Stimulated activated CD4-positive, alpha-beta T cell treated with anti-CD3 and anti-CD28 coated beads, Interleukin-4, amount 100 ng/mL, for 1 hour (primary cell): ENCODE measurements around the gene TMIGD2.

Source experiments
- DNase-seq: peaks from one replicate; pipeline ENCODE4 v3.0.0-alpha.2; 2020

The TMIGD2 gene

DNA sequence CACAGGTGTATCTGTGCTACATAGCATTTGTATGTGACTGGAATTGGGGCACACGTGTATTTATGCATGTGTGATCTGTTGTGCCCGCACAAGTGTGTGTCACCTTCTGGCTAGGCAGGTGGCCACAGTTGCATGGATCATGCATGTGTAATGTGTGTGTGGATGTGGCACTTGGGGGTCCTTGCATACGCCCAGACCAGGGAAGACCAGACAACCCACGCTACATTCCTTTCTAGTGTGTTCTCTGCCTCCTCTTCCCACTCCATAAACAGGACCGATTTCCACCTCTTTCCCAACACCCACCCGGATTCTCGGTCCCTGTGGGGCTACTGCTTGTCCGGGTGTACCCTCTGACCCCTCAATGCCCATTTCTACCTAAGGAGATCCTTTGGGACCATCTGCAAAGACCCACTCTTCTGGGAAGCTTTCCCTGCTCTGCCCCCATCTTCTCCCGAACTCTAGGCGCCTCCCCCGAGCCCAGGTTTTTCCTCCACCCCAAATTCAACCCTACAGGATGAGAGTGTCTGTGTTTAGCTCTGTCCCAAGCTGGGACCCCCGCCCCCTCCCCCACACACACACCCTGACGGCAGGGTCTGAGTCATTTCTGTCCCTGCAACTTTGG, 24.1 kb upstream of the TMIGD2 start:
- no peak for DNase-seq

DNA sequence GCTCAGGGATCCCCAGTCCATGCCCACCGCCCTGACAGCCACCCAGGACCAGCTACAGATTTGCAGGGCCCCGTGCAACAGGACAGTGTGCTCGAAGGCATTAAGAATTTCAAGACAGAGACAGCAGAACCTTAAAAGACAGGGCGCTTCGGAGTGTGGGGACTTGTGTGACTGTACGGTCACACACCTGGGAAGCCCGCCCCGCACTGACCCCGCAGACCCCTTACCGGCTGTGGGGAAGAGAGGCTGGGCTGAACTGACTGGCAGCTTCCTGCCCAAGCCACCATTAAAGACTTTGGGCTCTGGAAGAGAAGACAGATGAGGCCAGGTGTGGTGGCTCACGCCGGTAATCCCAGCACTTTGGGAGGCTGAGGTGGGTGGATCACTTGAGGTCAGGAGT, 22.0 kb upstream of the TMIGD2 start:
- no peak for DNase-seq

- DNase-seq = no peak
Measured at GRCh38 chr19:4323692-4324091, 21.5 kb upstream of the TMIGD2 start.

DNA sequence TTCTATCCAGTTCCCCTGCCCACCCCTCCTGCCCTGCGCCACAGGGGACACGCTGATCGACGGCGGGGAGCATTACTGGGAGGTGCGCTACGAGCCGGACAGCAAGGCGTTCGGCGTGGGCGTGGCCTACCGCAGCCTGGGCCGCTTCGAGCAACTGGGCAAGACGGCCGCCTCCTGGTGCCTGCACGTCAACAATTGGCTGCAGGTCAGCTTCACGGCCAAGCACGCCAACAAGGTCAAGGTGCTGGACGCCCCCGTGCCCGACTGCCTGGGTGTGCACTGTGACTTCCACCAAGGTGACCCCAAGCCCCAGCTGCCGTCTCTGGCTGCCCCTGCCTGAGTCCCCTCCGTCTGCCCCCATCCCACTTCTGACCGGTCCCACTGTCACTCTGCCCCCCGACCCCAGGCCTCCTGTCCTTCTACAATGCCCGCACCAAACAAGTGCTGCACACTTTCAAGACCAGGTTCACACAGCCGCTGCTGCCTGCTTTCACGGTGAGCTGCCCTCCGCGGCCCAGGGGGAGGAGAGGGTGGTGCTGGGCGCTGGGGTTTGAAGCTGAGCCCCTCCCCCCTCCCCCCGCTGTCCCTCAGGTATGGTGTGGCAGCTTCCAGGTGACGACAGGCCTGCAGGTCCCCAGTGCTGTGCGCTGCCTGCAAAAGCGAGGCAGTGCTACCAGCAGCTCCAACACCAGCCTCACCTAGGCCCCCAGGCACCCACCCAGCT, 20.9 kb upstream of the TMIGD2 start:
- no peak for DNase-seq

GRCh38 chr19:4320419-4320818, 18.2 kb upstream of the TMIGD2 start:
- no peak for DNase-seq

GRCh38 chr19:4319067-4319718, 17.0 kb upstream of the TMIGD2 start:
- no peak for DNase-seq

DNA sequence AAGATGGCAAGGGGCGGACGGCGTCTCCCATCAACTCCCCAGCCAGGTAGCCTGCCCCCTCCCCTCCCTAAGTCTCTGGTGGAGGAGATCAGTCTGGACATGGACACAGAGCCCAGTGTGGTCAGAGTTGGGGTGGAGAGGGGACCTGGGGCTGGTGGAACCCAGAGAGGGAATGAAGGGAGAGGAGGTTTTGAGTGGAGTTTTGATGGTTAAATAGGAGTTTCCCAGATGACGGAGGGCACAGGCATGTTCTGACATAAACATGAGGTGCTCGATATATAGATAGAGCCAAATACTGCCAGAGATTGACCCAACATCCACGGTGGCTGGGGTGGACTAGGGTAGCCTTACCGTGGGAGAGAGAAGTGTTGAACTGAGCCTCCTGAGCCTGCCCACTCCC, 16.3 kb upstream of the TMIGD2 start:
- no peak for DNase-seq

DNA sequence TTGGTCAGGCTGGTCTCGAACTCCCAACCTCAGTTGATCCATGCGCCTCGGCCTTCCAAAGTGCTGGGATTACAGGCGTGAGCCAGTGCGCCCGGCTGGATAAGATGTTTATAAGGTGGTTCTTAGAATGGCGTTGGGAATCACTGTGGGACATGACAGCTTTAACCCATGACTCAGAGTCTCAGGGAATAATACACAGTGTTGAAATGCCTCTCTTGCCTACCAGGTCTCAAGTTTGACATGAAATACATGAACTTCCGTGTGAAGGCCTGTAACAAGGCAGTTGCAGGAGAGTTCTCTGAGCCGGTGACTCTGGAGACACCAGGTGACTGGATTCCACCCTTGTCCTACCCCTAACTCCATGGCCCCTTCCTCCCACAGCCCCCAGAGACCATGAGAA, 14.8 kb upstream of the TMIGD2 start:
- DNase-seq = no peak

DNA sequence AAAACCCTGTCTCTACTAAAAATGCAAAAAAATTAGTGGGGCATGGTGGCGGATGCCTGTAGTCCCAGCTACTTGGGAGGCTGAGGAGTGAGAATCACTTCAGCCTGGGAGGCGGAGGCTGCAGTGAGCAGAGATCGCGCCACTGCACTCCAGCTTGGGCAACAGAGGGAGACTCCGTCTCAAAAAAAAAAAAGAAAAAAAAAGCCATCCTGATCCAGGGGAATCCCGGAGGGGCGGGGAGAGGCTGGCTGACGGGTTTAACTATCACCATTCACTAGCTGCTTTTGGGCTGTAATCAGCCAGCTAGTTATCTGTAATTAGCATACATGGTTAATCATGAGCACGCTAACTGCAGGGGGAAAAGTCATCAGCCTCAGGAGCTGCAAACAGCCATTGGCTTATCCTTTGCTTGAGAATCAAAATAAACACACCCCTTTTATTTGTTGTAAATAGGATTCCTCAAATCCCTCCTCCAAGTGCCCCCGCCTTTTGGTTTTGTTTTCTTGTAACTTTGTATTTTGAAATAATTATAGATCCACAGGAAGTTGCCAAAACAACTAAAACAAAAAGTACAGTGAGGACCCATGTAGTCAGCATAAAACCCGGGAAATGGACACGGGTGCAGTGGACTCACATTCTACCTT, 11.8 kb upstream of the TMIGD2 start:
- DNase-seq = no peak

GRCh38 chr19:4310247-4311121, 8.3 kb upstream of the TMIGD2 start:
- DNase-seq = no peak

- DNase-seq = no peak
Measured at GRCh38 chr19:4305659-4306058, 3.5 kb upstream of the TMIGD2 start.

GRCh38 chr19:4305257-4305612, 3.0 kb upstream of the TMIGD2 start:
- no peak for DNase-seq

DNA sequence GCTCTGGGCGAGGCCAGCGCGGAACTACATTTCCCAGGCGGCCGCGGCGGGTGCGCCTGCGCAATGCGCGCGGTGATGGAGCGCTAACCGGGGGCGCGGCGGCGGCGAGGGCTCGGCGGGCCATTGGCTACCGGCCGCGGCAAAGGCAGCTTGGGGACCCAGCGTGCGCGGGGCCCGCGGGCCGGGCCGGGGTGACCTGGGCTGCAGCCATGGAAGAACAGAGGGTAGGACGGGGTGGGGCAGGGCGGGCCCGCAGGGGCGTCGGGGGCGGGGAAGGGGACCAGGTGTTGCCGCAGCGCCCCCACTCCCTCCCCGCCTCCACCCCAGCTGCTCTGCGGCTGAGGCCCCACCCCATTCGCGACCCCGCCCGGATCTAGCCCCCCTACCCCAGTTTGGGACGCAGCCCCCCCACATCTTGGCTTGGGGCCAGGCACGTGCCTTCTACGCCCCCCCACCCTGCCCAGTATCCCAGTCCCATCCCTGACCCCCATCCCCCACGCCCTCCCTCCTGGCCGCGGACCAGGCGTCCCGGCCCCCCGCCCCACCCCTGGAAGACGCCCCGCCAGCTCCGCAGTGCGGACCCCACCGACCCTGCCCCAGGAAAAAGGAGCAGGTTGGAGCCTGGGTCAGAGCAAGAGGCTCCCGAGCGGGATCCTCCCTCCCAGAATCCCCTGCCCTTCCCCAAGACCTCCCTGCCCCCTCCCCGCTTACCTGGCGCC, 2.5 kb upstream of the TMIGD2 start, which contains the start of gene FSD1:
FSD1 (plus strand) TSS at position 61 of the 719 bp plus-strand sequence; CDS start at position 210, 149 bp downstream.
- DNase-seq = peak; percentile 74

DNA sequence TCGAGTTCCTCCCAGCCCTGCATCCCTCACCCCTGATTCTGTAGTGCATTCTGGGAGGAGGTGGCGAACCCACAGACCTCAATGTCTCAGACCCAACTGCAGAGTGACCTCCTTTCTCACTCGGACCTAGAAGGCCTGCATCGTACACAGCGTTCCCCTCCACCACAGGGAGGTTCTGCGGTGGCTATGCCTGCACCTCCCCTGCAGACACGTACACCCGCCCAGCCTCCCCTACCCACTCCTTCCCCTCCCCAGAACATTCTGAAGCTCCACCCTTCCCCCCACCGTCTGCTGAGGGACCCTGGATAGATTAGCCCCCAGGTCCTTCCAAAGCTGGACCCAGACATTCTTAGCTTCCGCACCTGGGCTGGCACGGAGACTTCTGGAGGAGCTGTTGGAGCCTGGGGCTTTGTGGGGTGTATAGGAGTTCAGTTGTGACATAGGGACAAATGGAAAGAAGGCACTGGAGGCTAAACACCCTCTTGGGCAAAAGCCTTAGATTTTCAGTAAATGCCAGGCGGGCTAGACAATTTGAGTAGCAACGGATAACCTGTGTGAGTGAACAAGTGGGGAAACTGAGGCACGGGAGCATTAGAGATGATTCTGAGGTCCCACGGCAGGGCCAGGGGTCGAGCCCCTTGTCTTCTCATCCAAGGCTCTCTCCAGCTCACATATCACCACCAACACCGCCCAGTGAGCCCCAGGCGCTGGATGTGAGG, 1.8 kb upstream of the TMIGD2 start:
- DNase-seq = no peak

DNA sequence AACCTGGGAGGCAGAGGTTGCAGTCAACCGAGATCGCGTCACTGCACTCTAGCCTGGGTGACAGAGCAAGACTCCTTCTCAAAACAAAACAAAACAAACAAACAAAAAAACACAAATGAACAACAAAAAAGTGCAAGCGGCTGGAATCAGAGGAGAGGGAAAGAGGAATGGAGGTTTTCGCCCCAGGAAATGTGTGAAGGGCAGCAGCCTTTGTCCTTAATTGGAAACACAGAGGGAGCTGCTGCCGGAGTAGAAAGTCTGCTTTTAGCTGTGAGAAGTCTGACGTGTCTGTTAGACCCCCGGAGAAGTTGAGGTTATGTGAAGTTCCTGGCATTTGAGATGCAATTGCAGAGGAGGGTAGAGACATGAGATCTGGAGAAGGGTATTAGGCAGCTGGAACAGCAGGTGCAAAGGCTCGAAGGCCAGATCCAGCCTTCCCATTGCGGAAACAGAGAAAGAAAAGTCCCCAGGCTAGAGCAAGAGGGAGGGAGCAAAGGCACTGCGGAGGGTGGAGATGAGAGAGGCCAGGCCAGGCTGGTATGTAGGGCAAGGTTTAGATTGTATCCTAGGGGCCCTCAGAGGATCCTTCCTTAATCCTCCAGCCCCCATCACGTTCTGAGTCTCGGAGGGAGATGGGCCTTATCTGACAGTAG, 473 bp downstream of the TMIGD2 start:
- DNase-seq = no peak

DNA sequence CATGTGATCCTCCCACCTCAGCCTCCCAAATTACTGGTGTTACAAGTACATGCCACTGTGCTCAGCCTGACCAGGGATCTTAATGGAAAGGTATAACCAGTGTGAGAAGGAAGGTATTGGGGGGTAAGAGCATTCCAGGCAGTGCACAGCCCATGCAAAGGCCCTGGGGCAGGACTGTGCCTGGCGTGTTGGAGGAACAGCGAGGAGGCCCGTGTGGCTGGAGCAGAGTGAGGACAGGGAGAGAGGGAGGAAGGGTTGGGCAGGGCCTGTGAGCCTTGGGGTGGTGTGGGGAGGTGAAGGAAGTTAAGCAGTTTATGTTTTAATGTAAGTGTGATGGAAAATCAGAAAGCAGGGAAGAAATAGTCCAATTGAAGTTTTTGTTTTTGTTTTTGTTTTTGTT, 1.6 kb downstream of the TMIGD2 start:
- no peak for DNase-seq

DNA sequence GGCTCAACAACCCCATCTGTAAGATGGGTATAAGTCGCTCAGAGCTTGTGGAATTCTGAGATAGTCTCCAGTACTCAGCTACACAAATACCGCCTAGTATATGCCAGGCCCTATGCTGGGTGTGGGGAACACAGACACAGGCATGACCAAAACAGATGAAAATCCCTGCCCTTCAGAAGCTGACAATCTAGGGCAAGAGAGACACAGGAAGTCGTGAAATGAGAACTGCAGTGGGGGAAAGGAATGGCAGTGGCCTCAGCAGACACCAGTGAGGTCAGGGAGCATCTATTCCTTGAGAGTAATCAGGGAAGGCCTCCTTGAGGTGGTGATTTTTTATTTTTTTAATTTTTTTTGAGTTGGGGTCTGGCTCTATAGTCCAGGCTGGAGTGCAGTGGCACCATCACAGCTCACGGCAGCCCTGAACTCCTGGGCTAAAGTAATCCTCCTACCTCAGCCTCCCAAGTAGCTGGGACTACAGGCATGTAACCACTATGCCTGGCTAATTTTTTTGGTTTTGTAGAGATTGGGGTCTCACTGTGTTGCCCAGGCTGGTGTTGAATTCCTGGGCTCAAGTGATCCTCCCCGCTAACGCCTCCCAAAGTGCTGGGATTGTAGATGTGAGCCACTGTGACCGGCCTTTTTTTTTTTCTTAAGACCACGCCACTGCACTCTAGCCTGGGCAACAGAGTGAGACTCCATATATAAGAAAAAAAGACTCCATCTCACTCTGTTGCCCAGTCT, 3.2 kb downstream of the TMIGD2 start:
- DNase-seq = no peak

- DNase-seq = peak; percentile 26
Measured at GRCh38 chr19:4297901-4298809, 4.0 kb downstream of the TMIGD2 start.
